Stimulated activated CD8-positive, alpha-beta memory T cell treated with anti-CD3 and anti-CD28 coated beads, Interleukin-2, amount 100 ng/mL, for 48 hours (primary cell): ENCODE results near the gene CFAP74.

Experiments
- DNase-seq, 2 donors: peaks; one replicate each; pipeline ENCODE4 v3.0.0-alpha.2; 2020; ENCODE audit warnings: low read depth in 2 of 2

CFAP74 gene

GRCh38 chr1:2042830-2043773 lies 39.5 kb upstream of the CFAP74 start:
- no peak for DNase-seq

DNA sequence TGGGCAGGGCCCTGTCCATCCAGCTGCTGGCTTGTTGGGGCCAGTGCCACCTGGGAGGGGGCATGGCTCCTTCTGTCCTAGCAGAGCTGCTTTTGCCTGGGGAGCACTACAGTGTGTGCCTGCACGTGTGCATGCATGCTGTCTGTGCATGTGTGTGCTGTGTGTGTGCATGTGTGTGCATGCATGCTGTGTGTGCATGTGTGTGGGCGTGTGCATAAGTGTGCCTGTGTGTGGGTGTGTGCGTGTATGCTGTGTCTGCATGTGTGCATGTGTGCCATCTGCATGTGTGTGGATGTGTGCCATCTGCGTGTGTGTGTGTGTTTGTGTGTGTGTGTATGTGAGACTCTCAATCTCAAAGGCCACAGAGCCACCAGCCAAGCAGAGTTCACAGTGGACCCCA lies 38.3 kb upstream of the CFAP74 start:
- no peak for DNase-seq

- DNase-seq = no peak
These were observed 37.7 kb upstream of the CFAP74 start for GRCh38 chr1:2041305-2041704.

GRCh38 chr1:2039251-2039650 lies 35.7 kb upstream of the CFAP74 start:
- no peak for DNase-seq

DNA sequence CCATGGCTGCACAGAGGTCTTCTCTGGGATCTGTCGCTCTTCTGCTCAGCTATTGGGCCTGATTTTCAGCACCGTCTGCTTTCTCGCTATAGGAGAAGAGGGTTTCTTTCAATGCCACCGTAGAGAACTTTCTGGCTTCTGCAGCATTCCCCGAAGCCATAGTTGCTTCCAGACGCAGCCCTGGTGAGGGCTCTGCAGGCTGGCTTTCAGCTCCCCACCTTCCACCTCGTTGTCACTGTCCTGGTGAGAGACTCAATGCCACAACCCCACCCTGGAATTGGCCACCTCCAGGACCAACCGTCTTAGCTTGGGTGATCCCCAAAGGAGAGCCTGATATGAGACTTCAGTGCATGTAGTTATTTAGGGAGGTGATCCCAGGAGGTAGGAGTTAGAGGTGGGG lies 34.6 kb upstream of the CFAP74 start:
- DNase-seq = no peak

DNA sequence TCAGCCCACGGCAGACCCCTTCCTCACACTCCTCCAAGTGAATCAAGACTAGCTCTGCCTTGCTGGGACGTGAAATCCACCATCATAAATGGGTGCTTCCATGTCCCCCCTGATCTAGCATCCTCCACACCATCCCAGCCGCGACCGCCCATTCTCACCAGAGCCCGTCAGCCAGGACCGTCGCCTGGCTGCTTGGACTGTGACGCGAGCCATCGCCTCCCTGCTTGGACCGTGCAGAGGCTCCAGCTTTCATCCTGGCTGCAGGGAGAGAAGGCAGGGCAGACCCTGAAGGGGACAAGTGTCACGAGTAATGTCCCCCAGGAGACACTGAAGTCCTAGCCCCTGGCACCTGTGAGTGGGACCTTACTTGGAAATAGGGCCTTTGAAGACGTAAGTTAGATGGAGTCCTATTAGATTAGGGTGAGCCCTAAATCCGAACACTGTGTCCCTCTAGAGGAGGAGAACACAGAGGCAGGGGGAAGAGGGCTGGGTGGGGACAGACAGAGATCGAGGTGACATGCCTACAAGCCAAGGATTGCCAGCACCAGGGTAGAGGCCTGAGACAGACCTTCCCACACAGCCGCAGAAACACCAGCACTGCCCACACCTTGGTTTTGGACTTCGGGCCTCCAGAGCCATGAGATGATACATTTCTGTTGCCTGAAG lies 33.9 kb upstream of the CFAP74 start:
- no peak for DNase-seq

- no peak for DNase-seq
These were observed 32.7 kb upstream of the CFAP74 start for GRCh38 chr1:2036287-2036686.

DNA sequence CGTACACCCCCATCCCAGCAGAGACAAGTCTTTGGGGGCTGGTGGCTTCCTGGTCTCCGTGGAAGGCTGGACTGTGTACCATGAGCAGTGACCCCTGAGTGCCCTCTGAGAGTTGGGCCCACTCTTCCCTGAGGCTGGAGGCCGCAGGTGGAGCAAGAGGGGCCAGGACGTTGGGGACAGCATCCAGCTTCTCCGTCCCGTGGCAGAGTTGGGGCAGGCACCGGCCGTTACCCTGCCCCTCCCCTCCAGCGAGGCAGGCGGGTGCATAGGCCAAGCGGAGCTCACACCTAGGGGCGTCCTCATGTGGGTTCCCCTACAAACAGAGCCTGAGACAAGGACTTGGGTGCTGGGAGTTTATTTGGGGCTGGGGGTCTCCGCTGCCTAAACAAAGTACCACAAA lies 29.6 kb upstream of the CFAP74 start:
- DNase-seq = no peak

- DNase-seq = no peak
These were observed 29.2 kb upstream of the CFAP74 start for GRCh38 chr1:2032737-2033136.

DNA sequence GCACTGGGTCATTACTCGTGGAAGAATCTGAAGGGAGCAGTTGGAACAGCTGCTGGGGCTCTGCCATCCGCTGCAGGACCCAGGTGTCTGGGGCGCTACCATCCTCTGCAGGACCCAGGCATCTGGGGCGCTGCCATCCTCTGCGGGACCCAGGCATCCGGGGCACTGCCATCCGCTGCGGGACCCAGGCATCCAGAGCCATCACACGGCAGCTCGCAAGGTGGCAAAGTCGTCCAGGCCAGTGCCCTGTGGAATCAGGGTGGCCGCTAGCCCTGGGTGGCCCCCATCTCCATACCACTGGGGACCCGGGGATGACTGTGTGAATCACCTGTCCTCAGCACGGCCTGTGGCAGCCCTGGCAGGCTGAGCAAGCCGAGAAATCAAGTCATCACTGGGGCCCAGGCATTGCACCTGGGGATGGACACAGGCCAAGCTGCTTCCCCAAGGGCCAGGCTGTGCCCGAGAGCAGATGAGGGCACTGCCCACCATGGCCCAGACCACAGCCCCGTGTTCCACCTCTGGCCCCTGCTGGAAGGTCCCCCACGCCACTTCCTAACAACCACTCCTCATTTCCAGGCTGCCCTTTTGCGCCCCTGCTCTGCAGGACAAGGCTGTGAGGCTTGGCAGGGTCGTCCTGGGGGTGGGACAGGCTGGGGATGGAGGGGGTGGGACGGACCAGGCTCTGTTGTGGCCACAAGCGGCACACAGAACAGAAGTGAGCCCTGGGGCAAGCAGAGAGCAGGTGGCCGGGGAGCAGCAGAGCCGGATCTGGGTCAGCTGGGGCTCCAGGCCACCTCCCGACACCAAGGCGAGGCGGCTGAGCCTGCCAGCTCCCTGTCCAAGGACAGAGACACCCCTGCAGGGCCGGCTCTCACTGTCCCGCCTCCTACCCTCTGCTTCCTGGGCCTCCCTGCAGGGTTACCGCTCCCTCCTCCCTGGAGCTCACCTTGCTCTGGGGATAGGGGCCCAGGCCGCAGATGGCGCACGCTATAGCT lies 28.3 kb upstream of the CFAP74 start:
- no peak for DNase-seq

DNA sequence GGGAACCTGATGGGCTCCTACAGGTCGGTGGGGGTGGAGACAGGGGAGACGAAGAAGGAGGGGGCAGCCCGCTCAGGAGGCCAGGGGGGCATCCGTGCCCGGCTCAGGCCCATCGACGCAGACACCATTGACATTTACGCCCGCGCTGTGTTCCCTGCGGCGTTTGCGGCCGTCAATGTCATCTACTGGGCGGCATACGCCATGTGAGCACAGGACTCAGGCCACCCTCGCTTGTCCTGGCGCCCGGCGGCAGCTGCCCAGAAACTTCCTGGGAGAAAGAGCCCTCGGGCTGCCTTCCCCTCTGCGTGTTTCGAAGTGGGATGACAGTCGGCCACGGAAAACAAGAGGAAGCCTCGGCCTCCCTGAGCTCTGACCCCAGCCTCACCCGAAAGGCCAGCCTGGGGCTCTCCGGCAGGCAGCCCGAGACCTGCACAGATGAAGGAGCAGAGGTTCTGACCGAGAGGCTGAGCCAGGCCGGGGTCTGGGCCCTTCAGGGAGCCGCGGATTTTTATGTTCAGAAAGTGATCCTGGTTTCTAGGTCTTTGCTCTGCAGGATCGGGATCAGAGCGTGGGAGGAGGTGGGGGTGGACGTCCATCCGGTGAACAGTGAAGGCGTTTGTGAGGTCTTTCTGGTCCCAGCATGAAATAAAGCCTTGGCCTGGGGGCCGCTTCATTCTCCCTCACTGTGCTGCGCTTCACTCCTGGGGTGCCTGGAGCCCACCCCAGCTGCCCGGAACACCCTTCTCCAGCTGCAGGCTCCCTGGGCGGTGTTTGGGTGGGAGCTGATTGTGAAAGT lies 26.7 kb upstream of the CFAP74 start:
- no peak for DNase-seq

DNA sequence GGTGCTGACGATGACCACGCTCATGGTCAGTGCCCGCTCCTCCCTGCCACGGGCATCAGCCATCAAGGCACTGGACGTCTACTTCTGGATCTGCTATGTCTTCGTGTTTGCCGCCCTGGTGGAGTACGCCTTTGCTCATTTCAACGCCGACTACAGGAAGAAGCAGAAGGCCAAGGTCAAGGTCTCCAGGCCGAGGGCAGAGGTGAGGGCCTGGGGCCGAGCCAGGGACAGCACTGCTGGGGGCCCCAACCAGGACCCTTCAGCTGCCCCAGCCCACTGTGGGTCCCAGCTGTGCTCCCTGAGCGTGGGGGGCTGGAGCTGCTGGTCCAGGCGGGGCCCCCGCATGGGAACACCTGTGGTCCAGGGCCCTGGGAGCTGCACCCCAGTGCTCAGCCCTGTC lies 26.0 kb upstream of the CFAP74 start:
- no peak for DNase-seq

DNA sequence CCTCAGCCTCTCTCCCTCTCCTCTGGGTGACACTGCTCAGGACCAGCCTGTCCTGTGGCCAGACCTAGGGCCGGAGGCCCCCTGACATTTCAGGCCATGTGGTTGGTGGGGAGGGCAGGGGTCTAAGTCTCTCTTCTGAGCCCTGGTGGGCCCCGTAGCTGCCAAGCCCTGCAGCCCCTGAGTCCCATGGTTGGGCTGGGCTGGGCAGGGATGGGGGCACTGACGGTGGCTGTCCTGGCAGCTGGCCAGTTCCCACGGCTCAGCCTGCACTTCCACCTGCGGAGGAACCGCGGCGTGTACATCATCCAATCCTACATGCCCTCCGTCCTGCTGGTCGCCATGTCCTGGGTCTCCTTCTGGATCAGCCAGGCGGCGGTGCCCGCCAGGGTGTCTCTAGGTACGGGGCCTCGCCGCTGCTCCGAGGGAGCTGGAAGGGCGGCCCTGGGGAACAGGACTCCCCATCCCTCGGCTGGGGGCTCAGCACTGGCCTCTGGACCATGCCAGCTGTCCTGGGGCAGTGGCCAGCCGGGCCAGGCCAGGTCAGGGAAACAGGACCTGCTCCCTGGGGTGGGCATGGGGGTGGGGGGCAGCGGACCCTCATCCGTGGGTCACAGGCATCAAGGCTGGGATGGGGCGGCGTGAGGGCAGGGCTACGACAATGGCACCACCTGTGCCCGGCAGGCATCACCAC lies 25.4 kb upstream of the CFAP74 start:
- DNase-seq = no peak

GRCh38 chr1:2027961-2028583 lies 24.5 kb upstream of the CFAP74 start:
- DNase-seq = no peak

- DNase-seq = no peak
These were observed 21.9 kb upstream of the CFAP74 start for GRCh38 chr1:2025491-2025981.

- DNase-seq = no peak
These were observed 21.3 kb upstream of the CFAP74 start for GRCh38 chr1:2024887-2025286.

- DNase-seq = no peak
These were observed 20.9 kb upstream of the CFAP74 start for GRCh38 chr1:2024451-2024850.

DNA sequence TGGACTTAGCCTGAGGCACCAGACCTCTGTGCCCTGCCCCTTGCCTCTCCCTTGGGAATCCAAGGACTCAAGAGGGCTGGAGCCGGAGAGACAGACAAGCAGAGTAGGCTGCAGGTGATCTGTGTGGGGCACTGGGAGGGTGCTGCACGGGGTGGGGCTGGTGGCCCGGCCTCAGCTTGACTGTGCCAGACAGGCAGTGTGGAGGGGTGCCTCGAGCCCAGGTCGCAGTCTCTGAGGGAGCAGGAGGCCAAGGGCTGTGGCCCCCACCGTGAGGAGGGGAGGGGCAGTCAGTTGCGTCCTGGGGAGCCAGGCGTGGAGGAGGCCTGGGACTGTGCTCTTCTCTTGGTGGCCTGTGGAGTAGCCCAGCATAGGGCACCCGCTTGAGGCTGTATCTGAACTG lies 19.6 kb upstream of the CFAP74 start:
- DNase-seq = no peak

DNA sequence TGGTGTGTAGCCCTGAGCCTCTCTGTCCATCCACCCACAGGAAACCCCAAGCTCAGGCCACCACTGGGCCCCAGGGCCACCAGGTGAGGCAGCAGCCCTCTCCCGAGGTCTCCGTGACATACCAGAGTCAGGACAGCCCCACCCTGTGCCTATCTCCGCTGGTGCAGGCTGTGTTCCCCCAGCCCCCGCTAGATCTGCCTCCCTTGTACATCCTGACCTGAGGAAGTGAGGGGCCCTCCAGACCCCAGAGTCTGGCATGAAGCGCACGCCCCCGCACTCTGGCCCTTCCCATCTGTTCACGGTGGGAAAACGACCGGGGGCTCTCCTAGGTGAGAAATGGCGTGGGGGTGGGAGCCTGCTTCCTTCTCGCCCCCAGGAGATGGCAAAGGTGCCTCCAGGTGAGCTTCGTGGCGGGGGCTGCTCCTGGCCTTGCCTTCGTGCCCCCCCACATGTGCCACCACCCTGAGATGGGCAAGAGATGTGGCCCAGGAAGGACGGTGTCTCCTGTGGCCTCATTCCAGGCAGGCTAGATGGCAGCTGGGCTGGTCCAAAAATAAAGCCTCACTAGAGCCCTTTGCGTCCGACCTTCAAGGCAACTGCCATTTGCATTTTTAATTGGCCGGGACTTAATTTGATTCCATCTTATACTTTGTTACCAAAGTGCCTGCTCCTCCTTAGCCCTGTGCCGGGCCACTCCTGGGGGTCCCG lies 18.6 kb upstream of the CFAP74 start:
- DNase-seq = no peak
